Left ventricle myocardium inferior (tissue), 1 donor: ENCODE measurements around the gene ZNF512B. TPM values are rescaled to one million over a fixed set of nuclear protein-coding genes. Genes with fewer than 3 reads are reported as not detected.

Source experiments
- DNase-seq: peaks from one replicate; pipeline ENCODE4 v3.0.0-alpha.2; 2020
- H3K27ac ChIP-seq: fragments of 200-600 bp; replicated peaks from 2 replicates; pipeline ENCODE4 v1.8.0; 2021
- H3K27me3 ChIP-seq: fragments of 200-600 bp; 2 replicates; pipeline ENCODE4 v1.8.0; 2021; ENCODE audit warnings: low read depth
- H3K36me3 ChIP-seq: fragments of 200-600 bp; 2 replicates; pipeline ENCODE4 v1.8.0; 2021
- H3K4me1 ChIP-seq: fragments of 200-600 bp; 2 replicates; pipeline ENCODE4 v1.8.0; 2021
- H3K4me3 ChIP-seq: fragments of 200-600 bp; 2 replicates; pipeline ENCODE4 v1.8.0; 2021; ENCODE audit warnings: mild to moderate bottlenecking, moderate library complexity
- H3K9me3 ChIP-seq: fragments of 200-600 bp; replicated peaks from 2 replicates; pipeline ENCODE4 v1.8.0; 2021
- CTCF ChIP-seq: fragments of 200-600 bp; IDR thresholded peaks from 2 replicates; pipeline ENCODE4 v1.8.0; 2021; ENCODE audit warnings: antibody characterized with exemption, mild to moderate bottlenecking, borderline replicate concordance
- intact Hi-C: fragments of 100-400 bp; cut with micrococcal nuclease; formaldehyde crosslinking; loops from one replicate; pipeline ENCODE4 v1.11.0; 2022
- total RNA-seq: library from RNA; stranded (reverse); fragmentation: NEBNext Ultra II Directional; extraction: Animal tissue kit (Norgen Biotek cat#: 25700); gene quantifications from one replicate; pipeline ENCODE4 v1.2.1, GENCODE V29; 2021
- donor health status: DM: no; HTN: yes; CAD: no; lungs with severe emphysema.

Gene ZNF512B
- total RNA-seq, 1 donor from 2014 or later: 12.6 TPM

- Histone ChIP-seq H3K36me3 (peaks cover 41% of the 10 kb centered on the region), H3K27ac (no peak overlapping the region), H3K9me3 (no peaks in the 10 kb centered on the region), H3K4me3 (no peak overlapping the region), H3K27me3 (no peaks in the 10 kb centered on the region), H3K4me1 (peaks cover 27% of the 10 kb centered on the region)
- no peak for DNase-seq
- intact Hi-C loops: no loop called here
- TF ChIP-seq CTCF: no peak
These were observed 2.8 kb downstream of the ZNF512B start for GRCh38 chr20:63966944-63967322.

- no peak for DNase-seq
- H3K9me3 ChIP-seq: no peaks in the 10 kb centered on the region
- no peak overlapping the region for H3K27ac ChIP-seq
- H3K4me3 ChIP-seq: no peak overlapping the region
- intact Hi-C loops: no loop called here
- H3K36me3 ChIP-seq: peaks cover 47% of the 10 kb centered on the region
- no peaks in the 10 kb centered on the region for H3K27me3 ChIP-seq
- H3K4me1 ChIP-seq: peaks cover 23% of the 10 kb centered on the region
- TF ChIP-seq CTCF: no peak
These were observed 3.4 kb downstream of the ZNF512B start for GRCh38 chr20:63966172-63966943.

- no peaks in the 10 kb centered on the region for H3K27me3 ChIP-seq
- no peak overlapping the region for H3K4me3 ChIP-seq
- H3K36me3 ChIP-seq: peaks cover 57% of the 10 kb centered on the region
- peak; percentile 14 for DNase-seq
- peaks cover 16% of the 10 kb centered on the region for H3K4me1 ChIP-seq
- H3K9me3 ChIP-seq: no peaks in the 10 kb centered on the region
- TF ChIP-seq CTCF: no peak
- intact Hi-C loops: no loop called here
- H3K27ac ChIP-seq: no peak overlapping the region
These were observed 5.3 kb downstream of the ZNF512B start for GRCh38 chr20:63964412-63964811.

- TF ChIP-seq CTCF: no peak
- DNase-seq: peak; percentile 12
- Histone ChIP-seq H3K27me3 (no peaks in the 10 kb centered on the region), H3K9me3 (no peaks in the 10 kb centered on the region), H3K4me1 (peaks cover 12% of the 10 kb centered on the region), H3K36me3 (peaks cover 61% of the 10 kb centered on the region), H3K4me3 (no peak overlapping the region), H3K27ac (no peak overlapping the region)
- intact Hi-C loops: no loop called here
These were observed 5.9 kb downstream of the ZNF512B start for GRCh38 chr20:63963784-63964301.

GRCh38 chr20:63963348-63963741, 6.4 kb downstream of the ZNF512B start:
- no peak for TF ChIP-seq CTCF
- H3K4me1 ChIP-seq: peaks cover 7% of the 10 kb centered on the region
- H3K36me3 ChIP-seq: peaks cover 61% of the 10 kb centered on the region
- no peaks in the 10 kb centered on the region for H3K27me3 ChIP-seq
- peak; percentile 12 for DNase-seq
- intact Hi-C loops: no loop called here
- no peaks in the 10 kb centered on the region for H3K9me3 ChIP-seq
- no peak overlapping the region for H3K27ac ChIP-seq
- H3K4me3 ChIP-seq: no peak overlapping the region
